Heart left ventricle (tissue), 16 donors: ENCODE data around the gene ASPG. TPM values are rescaled to one million over a fixed set of nuclear protein-coding genes. Genes with fewer than 3 reads are reported as not detected.
A peak's percentile ranks its signal among the peaks of the same experiment; 100 is the strongest.

ENCODE experiments used
- ATAC-seq, 4 donors: fragments of 200-7000 bp; cut with Tn5 transposase; one replicate each; pipeline ENCODE4 v1.9.1; 2020 to 2022; ENCODE audit warnings: moderate library complexity in 4 of 4, mild to moderate bottlenecking in 3 of 4, moderate number of reproducible peaks in 1 of 4
- DNase-seq, 5 donors: peaks; one replicate each; pipeline ENCODE4 v3.0.0-alpha.2; 2020
- H3K27ac ChIP-seq, 12 donors: fragments of 200-600 bp; sonication (generic) in 4 of 12; one replicate each; pipeline versions ENCODE4 v1.5.0 to v1.8.0; 2016 to 2022; ENCODE audit warnings: mild to moderate bottlenecking in 2 of 12
- H3K27me3 ChIP-seq, 9 donors: fragments of 200-600 bp; sonication (generic) in 2 of 9; one replicate each; pipeline versions ENCODE4 v1.5.1 to v1.8.0; 2016 to 2022; ENCODE audit warnings: mild to moderate bottlenecking in 3 of 9
- H3K36me3 ChIP-seq, 9 donors: fragments of 200-600 bp; sonication (generic) in 2 of 9; one replicate each; pipeline versions ENCODE4 v1.5.0 to v1.8.0; 2018 to 2022; ENCODE audit warnings: mild to moderate bottlenecking in 2 of 9
- H3K4me1 ChIP-seq, 12 donors: fragments of 200-600 bp; sonication (generic) in 4 of 12; one replicate each; pipeline versions ENCODE4 v1.5.0 to v1.8.0; 2016 to 2022; ENCODE audit warnings: mild to moderate bottlenecking in 3 of 12
- H3K4me3 ChIP-seq, 12 donors: fragments of 200-600 bp; sonication (generic) in 4 of 12; one replicate each; pipeline versions ENCODE4 v1.5.0 to v1.8.0; 2017 to 2022; ENCODE audit warnings: mild to moderate bottlenecking in 9 of 12, moderate library complexity in 4 of 12
- H3K9me3 ChIP-seq, 12 donors: fragments of 200-600 bp; sonication (generic) in 4 of 12; one replicate each; pipeline versions ENCODE4 v1.5.0 to v1.8.0; 2016 to 2022; ENCODE audit warnings: mild to moderate bottlenecking in 1 of 12
- POLR2A ChIP-seq, 2 donors: fragments of 450-650 bp; IDR thresholded peaks; one replicate each; pipeline ENCODE4 v1.6.1; 2017; ENCODE audit warnings: antibody characterized with exemption in 2 of 2, mild to moderate bottlenecking in 2 of 2, moderate library complexity in 2 of 2
- WGBS, 4 donors: extraction: QIAGEN DNeasy Blood & Tissue Kit in 2 of 4; methylation state at CpG; one replicate each; pipeline versions ENCODE4 v1.1.5 to v1.1.7; 2013 to 2018; 5-methylcytosine and 5-hydroxymethylcytosine counted together
- intact Hi-C, 10 donors: fragments of 100-400 bp; cut with DNase I; formaldehyde crosslinking; loops; one replicate each; pipeline versions ENCODE4 v1.11.1 to v1.14.2; 2022
- polyA plus RNA-seq, 2 donors: library from polyadenylated mRNA; stranded (reverse); fragments of 200-250 nt; gene quantifications; one replicate each; pipeline ENCODE4 v1.2.3, GENCODE V29; 2013
- total RNA-seq, 9 donors: library from RNA; depleted of rRNA in 2 of 9; stranded (reverse); fragments of >200 nt in 2 of 9; fragmentation: NEBNext Ultra II Directional in 3 of 9; extraction: Animal tissue kit (Norgen Biotek cat#: 25700) in 3 of 9; gene quantifications; one replicate each; pipeline versions ENCODE4 v1.1.0 to v1.2.4, GENCODE V29; 2016 to 2023
- TF ChIP-seq, protein P1 (sequence below), 12 donors: fragments of 200-600 bp; sonication (generic) in 4 of 12; IDR thresholded peaks; one replicate each; pipeline versions ENCODE4 v1.5.0 to v1.8.0; 2018 to 2022; ENCODE audit warnings: antibody characterized with exemption in 12 of 12, mild to moderate bottlenecking in 5 of 12
- donor health status: ischemic (EF 13 %, LVEDD 7.1; RV severe dilation, severe dysfunction).
- donor health status: healthy with polysubstance abuse.
- donor health status: DM: no; HTN: yes; CAD: no.
- donor health status: DM: no; HTN: no; CAD: no.
- donor health status: ischemic (EF 25% LVEDD 6.9; RV normal size, moderate dysfunction).
- donor health status: ischemic (EF 25% LVEDD 5.7; RV mildly dilated, moderate dysfunction).
- donor health status: healthy.
- donor health status: DM: yes; HTN: yes; CAD: no.
- donor health status: ischemic (EF 35%, LVEDD 5.7; RV mildly dilated, moderate dysfunction).
- donor health status: nonischemic (EF 11% LVEDD 7.7; RV severe dilation, severe dysfunction).
- donor health status: DM: yes; HTN: yes; CAD: no.
- donor health status: PGD.
- donor health status: ischemic (EF 29% LVEDD 5.4; RV normal size, mild dysfunction).
- donor health status: nonischemic (EF 23%, LVEDD 6.1; RV moderate dilation, normal function).

Gene ASPG
- total and polyA plus RNA-seq, 11 donors, result 3.2 to 54.6 (median 16.3) TPM

DNA sequence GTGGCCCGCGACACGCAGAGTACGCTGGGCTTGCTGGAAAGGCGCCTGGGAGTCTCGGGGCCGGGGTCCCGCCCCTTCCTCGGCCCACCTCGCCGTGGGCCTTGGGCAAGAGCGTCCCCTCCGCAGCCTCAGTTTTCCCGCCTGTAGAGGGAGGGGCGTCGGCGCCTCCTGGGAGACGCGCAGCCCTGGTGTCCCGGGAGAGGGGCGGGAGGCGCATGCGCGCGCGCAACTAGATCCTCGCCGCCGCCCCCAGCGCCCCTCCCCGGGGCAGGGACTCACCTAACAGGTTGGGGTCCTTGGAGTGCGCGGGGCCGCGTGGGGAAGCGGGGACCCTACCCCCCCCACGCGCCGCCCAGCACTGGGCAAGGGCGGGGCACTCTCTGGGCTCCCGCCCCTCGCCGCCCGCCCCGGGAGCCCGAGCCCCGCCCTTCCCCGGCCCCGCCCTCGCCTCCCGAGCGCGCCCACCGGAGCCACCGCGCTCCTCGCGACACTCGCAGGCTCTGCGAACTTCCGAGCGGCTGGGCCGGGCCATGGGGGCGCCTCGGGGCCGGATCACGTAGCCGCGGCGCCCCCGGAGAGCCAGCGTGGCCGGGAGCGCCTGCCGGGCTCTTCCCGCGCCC is 52.7 kb downstream of the ASPG start, which contains the start of gene KIF26A:
TSS of gene KIF26A (plus strand) at position 490 of the 620 bp plus-strand sequence. CDS start 136 bp downstream, outside the sequence.
- ATAC-seq (peak in 3 of 4 donors; percentile 36 to 62 (median 49)), DNase-seq (peak; percentile 51 to 75 (median 71))
- H3K27me3 ChIP-seq, result peaks cover 8 to 63% (median 26%) of the 10 kb centered on the region in 9 donors
- peak within 1 kb of the TSS; percentile 38 to 87 (median 71) for H3K27ac ChIP-seq
- peaks cover 10 to 62% (median 27%) of the 10 kb centered on the region in 12 donors for H3K4me1 ChIP-seq
- intact Hi-C loops, result loop anchor here in 9 of 10 donors (2.0 to 10.0 kb wide), 17 partner anchors 33 to 504 kb away; no protein-coding TSS in a partner anchor
- H3K4me3 ChIP-seq, result peak within 1 kb of the TSS; percentile 54 to 83 (median 60)
- H3K36me3 ChIP-seq, result no peaks in the 10 kb centered on the region
- TF ChIP-seq POLR2A (IDR thresholded peaks at IDR 0.05), result no peak
- TF ChIP-seq, protein P1, sequence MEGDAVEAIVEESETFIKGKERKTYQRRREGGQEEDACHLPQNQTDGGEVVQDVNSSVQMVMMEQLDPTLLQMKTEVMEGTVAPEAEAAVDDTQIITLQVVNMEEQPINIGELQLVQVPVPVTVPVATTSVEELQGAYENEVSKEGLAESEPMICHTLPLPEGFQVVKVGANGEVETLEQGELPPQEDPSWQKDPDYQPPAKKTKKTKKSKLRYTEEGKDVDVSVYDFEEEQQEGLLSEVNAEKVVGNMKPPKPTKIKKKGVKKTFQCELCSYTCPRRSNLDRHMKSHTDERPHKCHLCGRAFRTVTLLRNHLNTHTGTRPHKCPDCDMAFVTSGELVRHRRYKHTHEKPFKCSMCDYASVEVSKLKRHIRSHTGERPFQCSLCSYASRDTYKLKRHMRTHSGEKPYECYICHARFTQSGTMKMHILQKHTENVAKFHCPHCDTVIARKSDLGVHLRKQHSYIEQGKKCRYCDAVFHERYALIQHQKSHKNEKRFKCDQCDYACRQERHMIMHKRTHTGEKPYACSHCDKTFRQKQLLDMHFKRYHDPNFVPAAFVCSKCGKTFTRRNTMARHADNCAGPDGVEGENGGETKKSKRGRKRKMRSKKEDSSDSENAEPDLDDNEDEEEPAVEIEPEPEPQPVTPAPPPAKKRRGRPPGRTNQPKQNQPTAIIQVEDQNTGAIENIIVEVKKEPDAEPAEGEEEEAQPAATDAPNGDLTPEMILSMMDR (IDR thresholded peaks at IDR 0.05), result no peak
- WGBS, 4 donors, result 0 to 1% (median 0%) methylated on average over 27 to 77 of the region's 77 CpGs; no CpG with 5 or more reads in 1 of the 4 donors
- H3K9me3 ChIP-seq, result no peaks in the 10 kb centered on the region

DNA sequence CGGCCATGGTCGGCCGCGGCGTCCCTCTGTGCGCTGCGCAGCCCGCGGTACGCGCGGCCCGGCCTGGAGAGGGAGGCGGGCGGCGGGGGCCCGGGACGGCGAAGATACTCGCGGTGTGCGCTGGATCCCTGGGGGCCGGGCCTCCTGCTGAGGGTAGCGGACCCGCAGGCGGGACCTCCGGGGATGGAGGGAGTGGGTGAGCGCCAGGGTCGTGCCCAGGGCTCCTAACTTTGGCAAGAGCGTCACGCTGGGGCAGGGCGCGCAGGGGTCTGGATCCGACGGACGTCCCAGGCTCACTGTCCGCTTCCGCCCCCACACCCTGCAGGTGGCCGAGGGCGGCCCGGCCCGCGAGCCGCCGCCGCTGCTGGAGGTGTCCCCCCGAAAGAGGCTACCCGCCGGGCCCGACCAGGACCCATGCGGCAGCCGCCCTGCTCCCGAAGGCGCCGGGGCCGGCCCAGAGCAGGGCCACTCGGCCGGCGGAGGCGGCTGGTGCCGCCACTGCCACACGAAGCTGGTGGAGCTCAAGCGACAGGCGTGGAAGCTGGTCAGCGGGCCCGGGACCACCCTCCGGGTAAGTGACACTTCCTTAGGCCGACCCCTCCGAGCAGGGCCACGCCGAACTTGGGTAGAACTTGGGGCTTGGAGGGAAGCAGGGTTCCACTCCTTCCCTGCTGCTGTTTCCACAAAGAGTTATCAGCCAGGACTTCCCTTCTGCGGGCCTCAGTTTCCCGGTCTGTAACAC is 53.4 kb downstream of the ASPG start:
- peak overlapping the region; percentile 38 to 87 (median 71) for H3K27ac ChIP-seq
- ATAC-seq (peak in 1 of 4 donors; percentile 1), DNase-seq (peak in 3 of 5 donors; percentile 28 to 69 (median 30))
- peaks cover 8 to 58% (median 26%) of the 10 kb centered on the region in 9 donors for H3K27me3 ChIP-seq
- H3K36me3 ChIP-seq, result no peaks in the 10 kb centered on the region
- H3K9me3 ChIP-seq, result no peaks in the 10 kb centered on the region
- peak overlapping the region; percentile 54 to 83 (median 60) for H3K4me3 ChIP-seq
- TF ChIP-seq, protein P1 (IDR thresholded peaks at IDR 0.05), result no peak
- TF ChIP-seq POLR2A (IDR thresholded peaks at IDR 0.05), result no peak
- intact Hi-C loops, result loop anchor here in 9 of 10 donors (2.0 to 10.0 kb wide), 17 partner anchors 32 to 503 kb away; no protein-coding TSS in a partner anchor
- WGBS, 4 donors, result 2 to 16% (median 5%) methylated on average over 9 to 73 of the region's 73 CpGs
- H3K4me1 ChIP-seq, result peaks cover 10 to 68% (median 27%) of the 10 kb centered on the region in 12 donors

DNA sequence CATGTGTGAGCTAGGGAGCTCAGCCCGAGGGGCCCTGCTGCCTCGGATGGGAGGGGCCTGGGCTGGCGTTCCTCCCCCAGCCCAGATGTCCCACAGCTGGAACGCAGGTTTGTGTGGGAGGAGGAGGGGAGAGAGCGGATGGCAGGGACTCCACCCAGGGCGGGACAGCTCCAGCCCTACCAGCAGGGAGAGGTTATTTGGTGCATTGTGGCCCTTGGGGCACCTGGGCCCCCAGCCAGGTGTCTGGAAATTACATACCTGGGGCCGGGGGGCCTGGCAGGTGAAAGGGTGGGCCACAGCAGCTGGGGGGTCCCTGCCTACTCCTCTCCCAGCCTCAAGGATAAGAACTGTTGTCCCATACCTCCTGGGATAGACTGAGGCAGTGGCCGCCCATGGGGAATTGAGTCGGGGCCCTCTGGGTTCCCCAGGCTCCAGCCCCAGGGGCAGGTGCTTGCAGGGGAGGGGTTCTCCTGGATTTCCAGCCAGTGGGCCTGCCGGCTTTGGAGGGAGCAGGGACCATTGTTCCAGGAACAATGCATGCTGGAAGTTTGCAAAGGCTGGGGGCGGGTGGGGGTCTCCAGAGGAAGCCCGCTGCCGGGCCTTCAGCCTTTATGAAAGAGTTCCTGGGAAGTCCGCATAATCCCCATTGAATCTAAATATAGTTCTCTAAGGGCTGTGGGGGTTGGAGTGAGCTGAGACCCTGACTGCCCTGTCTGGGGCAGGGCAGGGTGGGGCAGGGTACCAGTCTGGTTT is 54.1 kb downstream of the ASPG start:
- DNase-seq, result peak; percentile 28 to 67 (median 57)

More for the DNA sequence above, 54.1 kb downstream of the ASPG start:
- no peaks in the 10 kb centered on the region for H3K36me3 ChIP-seq
- peak overlapping the region in 10 of 12 donors; percentile 43 to 87 (median 73) for H3K27ac ChIP-seq
- peak overlapping the region; percentile 54 to 83 (median 60) for H3K4me3 ChIP-seq
- H3K27me3 ChIP-seq, result peaks cover 8 to 54% (median 25%) of the 10 kb centered on the region in 9 donors
- H3K4me1 ChIP-seq, result peaks cover 10 to 72% (median 27%) of the 10 kb centered on the region in 12 donors
- ATAC-seq, result peak in 1 of 4 donors; percentile 12
- intact Hi-C loops, result loop anchor here (2.0 to 10.0 kb wide), 19 partner anchors 31 to 503 kb away; no protein-coding TSS in a partner anchor
- no peaks in the 10 kb centered on the region for H3K9me3 ChIP-seq
- WGBS, 4 donors, result 36 to 49% (median 46%) methylated on average over 7 to 14 of the region's 14 CpGs
- TF ChIP-seq POLR2A (IDR thresholded peaks at IDR 0.05), result no peak
- TF ChIP-seq, protein P1 (IDR thresholded peaks at IDR 0.05), result no peak
